ENCODE measurements around the gene KCNMB2.
"Not testable (repeated sequence)": the region's sequence is repeated elsewhere in the genome, so short reads cannot be mapped to it uniquely, and the experiment has no call there.

KCNMB2 gene

DNA sequence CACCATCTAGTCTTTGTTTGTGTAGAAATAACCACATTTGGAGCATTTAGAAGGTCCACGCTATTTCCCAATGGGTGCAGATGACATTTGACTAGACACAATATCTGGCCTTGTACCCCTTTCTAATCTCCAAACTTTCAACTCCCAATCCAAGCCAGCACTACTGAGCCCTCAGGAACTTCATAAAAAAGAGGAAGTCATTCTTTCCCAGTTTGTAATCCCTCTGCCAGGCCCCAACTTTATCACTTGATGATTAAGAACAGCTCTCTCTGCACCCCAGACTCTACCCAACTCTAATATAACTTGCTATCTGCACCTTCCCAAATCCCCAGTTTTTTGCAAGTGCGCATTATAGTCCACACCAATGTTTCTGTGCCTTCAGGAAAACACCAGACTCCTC, 170.2 kb downstream of the KCNMB2 start:
- no peak for DNase-seq

DNA sequence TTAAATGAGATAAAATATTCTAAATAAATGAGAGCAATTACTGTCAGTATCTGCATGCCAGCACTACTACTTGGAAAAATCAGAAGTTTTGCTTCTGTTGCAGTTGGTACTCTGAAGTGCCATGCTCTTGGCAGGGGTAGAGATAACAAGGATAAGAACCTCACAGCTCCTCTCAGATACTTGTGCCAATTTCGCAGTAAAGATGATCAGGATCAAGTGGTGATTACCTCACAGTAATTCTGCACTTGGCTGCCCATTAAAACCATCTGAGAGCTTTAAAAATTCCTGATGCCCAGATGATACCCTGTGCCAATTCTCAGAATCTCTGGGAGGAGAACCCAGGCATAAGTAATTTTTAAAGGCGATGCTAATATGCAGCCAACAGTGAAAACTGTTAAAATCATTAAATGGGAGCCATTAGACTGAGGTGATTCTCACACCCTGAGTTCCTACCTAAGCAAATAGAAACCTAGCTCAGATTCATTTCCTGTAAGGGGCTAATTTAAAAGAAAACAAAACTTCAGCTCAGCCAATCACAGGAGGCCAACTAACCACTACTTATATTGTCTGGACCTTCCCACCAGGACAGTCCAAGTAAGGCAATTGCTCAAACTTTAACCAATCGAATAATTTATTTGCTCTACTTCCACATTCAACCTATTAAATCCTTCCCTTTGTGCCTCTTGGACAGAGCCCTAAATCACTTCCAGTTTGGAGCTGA, 171.2 kb downstream of the KCNMB2 start:
- no peak for DNase-seq

DNA sequence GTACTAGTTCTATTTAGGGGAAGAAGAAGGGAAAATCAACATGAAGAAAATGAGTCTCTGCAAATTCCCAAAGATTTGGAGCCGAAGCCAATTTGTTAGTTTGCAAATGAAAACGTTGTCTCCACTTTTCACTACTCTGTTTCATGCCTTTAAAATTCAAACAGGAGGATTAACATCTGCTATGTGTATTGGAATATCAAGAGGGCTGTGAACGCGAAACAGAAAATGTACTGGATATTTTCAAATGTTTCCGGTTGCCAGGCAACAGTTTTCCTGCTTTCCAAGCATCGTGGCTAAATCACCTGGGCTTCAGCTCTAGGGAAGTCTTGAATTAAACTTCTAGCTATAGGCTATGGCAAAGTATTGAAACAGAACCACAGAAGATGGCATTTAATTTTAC, 172.8 kb downstream of the KCNMB2 start:
- DNase-seq: peak in 1 of 2 donors; percentile 50

DNA sequence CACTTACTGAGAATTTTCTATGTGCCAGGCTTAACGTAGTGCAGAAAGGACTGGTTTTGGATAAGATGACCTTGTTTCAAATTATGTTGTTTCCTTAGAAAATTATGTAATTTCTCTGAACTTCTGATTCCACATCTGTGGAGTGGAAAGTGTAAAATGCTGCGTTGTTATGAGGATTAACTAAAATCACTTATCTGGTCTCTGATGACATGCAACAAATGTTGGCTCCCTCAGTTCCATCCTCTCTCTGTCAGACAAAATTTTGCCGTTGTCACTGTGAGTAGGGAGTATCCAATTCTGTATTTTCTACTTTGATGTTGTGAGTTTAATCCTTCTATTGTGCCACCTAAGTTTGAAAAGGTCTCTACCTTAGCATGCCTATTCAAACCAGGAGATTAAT, 175.5 kb downstream of the KCNMB2 start:
- DNase-seq: no peak

DNA sequence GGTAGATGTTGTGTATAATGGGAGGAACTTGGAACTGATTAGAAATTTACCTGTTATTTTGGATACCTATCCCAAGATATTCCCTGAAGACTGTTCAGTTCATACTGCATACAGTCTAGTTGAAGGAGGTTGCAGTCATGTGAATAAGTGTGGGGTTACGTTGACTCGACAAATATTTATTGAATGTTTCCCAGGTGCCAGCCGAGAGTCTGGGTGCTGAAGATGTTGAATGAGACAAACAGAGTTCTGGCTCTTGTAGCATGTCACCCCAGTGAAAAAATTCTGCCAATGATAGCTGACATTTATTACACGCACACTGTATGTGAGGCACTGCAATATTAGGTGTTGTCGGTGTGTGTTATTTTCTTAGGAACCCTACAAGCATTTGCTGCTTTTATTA, 176.0 kb downstream of the KCNMB2 start:
- no peak for DNase-seq

DNA sequence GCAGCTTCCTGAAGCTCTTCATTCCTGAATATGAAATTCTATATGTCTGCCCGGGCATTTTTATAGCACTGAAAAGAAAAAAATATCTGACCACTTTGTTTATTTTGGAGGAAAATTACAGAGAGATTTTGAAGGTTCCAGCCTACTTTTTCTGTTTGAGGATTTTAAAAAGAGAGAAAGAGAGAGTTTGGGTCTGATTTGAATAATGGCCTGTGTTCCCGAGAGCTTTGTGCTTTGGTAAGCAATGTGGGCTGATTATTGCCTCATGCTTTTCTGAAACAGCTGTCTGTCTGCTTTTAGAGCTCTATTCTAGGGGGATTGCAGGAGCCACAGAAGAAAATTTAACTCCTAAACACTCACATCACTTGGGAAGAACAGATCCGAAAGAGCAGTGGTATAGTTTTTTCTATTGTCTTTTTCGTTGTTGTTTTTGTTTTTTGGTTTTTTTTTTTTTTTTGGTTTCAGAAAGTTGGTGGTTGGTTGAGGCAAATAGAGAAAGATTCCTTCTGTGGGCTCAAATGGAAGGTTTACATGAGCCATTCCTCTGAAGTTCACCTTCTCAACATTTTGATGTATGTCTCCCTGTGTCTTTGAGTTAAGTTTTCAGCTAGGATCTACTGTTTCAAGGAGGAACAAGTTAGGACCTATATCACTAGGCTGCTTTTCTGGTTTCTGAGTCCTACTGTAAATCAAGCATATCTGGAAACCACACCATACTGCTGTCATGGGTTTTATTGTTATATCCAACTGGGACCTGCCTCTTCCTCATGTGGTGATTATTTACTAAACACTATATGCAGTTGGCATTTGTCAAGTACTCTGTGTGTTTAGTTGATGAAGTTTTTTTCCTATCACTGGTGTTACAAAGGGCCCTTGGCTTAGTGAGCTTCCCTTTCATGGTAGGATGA, 178.9 kb downstream of the KCNMB2 start:
- no peak for DNase-seq

DNA sequence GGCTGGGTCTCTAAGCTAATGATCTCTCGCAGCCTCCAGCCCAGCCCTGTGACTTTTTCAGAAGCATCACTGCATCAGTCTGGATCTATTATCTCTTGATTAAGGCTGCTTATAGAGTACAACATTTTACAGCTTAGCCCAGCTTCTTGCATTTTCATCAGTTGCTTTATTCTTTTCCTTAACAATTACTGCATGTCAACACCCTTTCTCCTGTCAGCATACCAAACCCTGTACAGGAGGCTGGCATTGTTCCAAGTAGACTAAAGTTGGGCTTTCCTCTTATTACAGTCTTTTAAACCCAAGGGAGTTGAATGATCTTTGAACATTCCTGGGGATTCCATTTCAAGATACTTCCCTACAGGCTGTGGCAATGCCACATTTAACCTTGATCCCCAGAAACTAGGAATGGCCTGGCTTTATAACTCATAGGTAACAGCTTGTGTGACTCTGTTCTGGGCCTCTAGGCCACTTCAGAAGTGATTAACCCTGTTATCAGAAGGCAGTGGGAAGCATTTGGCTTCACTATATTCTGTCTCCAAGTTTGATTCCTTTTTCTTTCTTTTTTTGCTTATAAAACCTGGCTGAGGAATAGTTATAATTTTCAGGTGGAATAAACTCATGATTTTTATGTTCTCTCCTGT, 182.9 kb downstream of the KCNMB2 start:
- no peak for DNase-seq

DNA sequence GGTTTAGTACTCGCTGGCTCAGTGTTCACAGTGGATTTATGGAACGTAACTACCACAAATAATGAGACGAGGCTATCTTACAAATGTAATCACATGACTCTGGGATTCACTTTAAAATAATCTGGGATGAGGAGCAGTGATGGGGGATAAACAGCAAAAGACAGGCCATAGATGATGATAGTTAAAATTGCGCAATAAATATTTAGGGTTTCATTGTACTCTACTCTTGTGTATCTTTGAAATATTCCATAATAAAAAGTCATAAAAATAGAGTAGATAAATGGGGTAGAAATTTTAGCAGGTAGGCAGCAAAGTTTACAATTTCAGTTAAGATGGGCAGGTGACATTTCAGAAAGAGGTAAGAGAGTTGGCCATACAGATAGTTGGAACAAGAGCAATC, 196.6 kb downstream of the KCNMB2 start:
- no peak for DNase-seq

DNA sequence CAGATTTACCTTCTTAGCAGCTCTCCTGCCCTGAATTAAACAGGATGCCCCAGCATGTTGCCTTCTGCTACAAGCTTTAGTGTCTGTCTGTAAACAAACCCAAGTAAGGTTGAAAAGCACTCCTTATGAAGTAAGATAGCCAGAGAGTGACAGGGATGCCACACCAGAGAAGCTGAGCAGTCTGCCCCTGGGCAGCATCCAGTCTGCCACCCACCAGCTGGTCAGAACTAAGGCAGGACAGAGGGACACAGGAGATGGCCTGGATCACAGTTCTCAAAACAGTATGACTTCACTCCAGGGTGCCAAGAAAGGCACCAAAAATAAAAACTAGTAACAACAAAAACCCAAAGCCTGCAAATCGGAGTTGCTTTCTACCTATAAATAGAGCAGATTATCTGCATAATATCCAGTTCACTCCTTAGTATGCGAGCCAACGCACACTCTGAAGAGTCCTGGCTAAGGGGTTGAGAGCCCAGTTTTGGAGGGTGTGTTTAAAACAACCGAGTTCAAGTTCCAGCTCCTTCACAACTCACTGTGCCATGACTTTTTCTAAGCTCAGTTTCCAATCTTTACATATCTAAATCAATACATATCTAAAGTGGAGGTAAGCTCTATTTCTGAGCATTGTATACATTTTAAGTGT, 198.9 kb downstream of the KCNMB2 start:
- DNase-seq: no peak

DNA sequence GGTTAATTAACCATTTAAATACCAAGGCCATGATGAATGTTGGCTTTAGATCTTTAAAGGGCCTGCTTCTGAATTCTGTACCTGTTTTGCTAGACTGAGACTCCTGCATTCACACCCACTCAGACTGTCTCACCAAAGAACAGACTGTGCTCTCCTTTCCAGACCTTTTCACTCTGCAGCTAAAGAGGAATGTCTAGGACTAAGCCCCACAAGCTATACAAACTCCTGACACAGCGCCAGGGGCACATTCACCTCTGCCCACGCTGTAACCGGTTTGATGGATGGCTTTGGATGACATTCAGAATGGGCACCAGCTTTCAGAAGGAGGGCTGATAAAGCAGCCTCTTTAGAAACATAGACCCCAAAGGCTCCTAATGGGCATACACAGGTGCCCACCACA, 200.1 kb downstream of the KCNMB2 start:
- DNase-seq: no peak

DNA sequence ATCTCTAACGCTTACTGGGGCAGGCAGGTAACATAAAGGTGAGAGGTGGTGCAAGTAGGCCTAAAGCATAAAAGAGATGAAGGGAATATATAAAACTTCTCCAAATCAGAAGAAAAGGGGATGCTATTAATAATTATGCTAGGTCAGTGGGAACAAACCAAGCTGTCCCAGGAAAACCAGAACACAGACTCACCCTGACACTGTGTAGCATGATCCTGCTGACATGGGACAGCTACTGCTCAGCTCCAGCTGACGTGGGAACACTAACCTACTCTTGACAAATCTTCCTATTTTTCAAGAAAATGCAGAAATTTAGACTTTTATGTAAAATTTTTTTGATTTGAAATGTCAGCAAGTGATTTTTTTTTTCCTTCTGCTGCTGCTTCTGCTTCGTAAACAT, 203.5 kb downstream of the KCNMB2 start:
- no peak for DNase-seq

DNA sequence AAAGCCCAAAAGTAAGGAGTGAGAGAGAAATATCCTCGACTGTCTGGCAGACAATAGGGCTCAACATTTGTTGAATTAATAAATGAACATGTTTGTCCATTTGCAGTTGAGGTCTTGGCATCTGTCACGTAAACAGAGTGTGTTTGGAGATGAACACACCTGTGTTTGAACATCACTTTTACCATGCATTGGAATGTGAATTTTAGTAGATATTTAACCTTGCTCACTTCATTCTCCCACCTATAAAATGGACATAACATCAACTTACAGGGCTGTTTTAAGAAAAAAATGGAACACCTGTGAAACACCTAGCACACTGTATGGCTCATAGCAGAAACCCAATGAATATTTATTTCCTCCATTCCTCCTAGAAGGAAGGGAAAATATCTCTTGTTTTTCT, 204.8 kb downstream of the KCNMB2 start:
- no peak for DNase-seq

DNA sequence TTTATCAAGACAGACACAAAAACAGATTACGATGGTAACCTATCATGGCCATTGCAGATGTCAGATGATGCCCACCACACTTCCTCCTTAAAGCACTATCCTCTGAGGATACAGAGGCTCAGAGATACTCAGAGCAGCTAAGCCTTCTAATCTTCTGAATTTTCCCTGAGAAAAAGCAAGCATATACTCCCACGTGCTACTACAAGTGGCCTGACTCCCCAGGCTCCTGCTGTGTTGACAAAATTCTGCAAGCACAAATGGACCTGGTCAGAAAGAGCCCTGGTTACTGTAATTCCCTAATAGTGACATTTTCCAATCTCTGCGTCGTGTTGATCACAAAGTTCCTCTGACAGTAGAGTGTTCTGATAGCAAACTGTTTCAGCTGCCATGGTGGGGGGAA, 207.1 kb downstream of the KCNMB2 start:
- no peak for DNase-seq

DNA sequence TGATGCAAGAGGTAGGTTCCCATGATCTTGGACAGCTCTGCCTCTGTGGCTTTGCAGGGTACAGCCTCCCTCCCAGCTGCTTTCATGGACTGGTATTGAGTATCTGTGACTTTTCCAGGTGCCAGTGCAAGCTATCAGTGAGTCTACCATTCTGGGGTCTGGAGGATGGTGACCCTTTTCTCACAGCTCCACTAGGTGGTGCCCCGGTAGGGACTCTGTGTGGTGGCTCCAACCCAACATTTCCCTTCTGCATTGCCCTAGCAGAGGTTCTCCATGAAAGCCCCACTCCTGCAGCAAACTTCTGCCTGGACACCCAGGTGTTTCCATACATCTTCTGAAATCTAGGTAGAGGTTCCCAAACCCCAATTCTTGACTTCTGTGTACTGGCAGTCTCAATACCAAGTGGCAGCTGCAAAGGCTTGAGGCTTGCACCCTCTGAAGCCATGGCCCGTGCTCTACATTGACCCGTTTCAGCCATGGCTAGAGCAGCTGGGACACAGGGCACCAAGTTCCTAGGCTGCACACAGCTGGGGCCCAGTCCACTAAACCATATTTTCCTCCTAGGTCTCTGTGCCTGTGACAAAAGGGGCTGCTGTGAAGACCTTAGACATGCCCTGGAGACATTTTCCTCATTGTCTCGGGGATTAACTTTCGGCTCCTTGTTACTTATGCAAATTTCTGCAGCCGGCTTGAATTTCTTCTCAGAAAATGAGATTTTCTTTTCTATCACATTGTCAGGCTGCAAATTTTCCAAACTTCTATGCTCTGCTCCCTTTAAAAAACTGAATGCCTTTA, 209.8 kb downstream of the KCNMB2 start:
- DNase-seq: not testable (repeated sequence)

DNA sequence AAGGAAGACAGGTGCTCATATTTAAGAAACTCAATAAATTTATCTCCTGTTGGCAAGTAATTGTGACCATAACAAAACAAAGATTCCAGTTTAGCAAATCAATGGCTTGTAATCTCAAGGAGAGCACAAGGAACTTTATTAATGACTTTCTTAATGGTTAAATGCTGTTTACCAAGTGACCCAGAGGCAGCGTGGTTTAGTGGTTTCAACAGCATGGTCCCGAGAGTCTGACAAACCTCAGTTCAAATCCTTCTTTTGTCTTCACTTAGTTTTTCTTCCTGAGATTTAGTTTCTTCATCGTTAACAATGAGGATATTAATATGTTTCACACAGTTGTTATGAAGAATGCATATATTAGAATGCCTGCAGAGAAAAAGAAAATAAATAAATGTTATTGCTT, 212.6 kb downstream of the KCNMB2 start:
- DNase-seq: no peak

DNA sequence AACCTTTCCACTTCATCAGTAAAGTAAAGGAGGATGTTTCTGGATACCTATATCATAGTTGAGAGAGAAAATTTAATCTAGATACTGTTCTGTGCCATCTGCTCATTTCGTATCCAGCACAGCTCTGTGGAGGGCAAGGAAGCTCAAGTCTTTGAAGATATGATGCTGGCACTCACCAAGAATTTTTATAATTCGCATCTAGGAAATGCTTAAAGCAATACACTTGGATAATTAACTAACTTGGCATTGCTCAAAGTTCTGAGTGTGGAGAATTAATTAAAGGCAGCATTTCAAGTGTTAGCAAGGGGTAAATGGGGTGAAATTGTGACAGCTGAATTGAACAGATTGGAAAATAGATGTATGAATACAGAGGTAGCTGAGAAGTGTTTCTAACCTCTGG, 213.2 kb downstream of the KCNMB2 start:
- no peak for DNase-seq

DNA sequence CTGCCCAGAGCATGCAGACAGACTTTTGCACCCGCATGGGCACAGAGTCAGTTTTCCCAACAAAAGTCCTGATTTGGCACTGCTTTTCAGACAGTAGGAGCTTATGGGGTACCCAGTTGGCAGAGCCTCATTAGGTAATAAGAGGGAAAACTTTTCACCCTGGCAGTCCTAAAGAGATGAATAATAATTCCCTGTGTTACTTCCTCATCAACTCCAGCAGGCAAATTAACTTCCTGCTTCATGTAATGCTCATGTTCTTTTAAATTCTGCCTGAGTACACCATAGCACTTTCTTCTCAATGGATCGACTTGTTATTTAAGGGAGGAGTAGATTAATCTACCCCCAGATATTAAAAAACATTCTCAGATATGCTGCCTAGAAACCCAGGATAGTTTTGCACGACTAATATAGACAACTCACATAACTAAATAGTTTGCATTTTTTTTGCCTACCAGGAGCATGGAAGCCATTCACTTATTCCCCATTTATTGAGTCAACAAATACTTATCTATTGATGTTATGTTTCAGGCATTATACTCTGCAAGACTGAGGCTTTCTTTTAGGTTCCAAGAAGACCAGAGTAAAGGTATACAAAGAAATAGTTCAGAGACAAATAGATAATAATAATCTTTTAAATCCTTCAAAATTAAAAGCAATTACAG, 214.5 kb downstream of the KCNMB2 start:
- no peak for DNase-seq

DNA sequence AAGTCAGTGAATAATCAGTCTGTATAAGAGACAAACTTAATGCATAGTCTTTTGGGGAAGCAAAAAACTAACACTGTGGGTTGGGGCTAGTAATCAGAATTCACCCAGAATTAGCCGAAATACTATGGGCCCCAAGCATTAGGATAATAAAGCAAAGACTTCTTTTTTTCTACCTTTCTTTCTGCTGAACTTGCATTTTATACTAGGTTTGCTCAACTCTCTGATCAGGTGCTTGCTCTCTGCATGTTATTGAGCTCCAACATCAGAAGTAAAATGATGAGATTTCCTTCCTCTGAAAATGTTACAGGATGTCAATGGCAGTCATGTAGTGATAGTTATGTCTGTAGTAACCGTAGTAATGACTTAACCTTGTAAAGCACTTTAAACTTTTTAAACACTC, 216.6 kb downstream of the KCNMB2 start:
- no peak for DNase-seq

DNA sequence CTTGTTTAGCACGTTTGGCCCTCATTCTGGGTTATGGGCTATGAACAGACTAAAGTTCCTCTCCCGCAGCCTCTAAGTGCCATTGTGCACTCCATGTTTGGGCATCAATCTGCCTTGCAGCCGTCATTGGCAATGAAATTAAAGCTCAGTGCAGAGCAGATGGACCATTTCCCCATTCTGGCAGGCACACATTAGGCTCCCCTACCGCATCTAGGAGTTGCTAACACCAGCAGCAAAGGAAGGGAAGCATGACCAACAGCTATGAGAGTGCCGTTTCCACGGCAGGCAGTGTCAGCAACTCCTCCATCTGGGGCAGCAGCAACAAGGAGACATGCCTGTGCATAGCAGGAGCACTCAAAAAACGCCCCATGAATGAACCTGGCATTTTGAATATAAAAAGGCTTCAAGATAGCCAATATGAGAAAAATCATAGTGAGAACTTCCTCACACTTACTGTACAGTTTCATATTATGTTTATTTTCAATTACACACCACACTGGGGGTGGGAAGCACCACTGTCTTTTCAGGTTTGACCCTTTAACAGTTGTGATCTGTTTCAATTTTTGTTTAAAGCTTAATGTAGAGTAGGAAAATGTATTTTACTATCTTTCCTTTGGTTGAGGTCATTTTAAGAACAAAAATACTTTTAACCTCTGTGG, 218.7 kb downstream of the KCNMB2 start:
- no peak for DNase-seq

DNA sequence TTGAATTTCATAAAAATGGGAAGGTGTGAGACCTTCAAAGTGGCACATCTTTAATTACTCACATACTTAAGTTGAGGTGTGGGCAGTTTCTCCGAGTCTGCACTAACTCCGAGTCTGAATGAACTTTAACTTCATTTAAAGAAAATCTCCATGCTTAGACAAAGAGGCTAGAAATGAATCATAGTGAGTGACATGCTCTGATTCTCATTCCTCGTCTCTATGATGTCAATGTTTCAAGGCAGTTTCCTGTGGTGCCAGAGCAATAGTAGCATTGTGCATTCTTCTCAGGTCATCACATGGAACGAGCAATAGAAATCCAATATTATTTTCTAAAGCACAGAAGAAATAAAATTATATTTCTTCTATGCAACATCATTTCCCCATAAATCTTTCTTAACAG, 224.8 kb downstream of the KCNMB2 start:
- no peak for DNase-seq

DNA sequence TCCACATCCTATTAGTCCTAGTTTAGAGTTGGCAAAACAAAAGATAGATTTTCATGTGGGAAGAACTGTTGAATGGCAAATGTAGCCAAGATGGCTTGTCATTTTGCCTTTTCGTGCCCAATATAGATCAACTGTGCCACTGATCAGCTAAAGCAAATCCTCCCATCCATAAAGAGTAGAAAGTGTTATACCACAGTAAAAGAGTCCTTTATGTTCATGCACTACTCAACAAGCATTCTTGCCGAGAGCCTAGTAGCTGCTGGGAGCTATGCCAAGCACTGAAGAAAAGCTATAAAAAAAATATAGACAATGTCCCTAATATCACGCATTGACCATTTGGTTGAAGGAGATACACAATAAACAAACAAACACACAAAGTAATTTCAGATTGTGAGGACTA, 225.2 kb downstream of the KCNMB2 start:
- DNase-seq: no peak

Data from hippocampal formation (tissue), 2 donors.